Effector memory CD8-positive, alpha-beta T cell (primary cell): ENCODE data around the gene AGMO.

Experiments
- ATAC-seq: fragments of 150-1000 bp; cut with Tn5 transposase; replicated peaks from 2 replicates; pipeline ENCODE4 v1.10.0; 2021; ENCODE audit warnings: mild to moderate bottlenecking, moderate library complexity
- DNase-seq, 3 experiments: peaks; one replicate each; pipeline ENCODE4 v3.0.0; 2021
- H3K27ac Mint-ChIP-seq, 2 donors: one replicate each; pipeline ENCODE4 v1.8.0; 2022; ENCODE audit warnings: mild to moderate bottlenecking in 2 of 2, mixed read lengths in 2 of 2, moderate library complexity in 2 of 2
- H3K27me3 Mint-ChIP-seq, 2 donors: one replicate each; pipeline ENCODE4 v1.8.0; 2022; ENCODE audit warnings: mixed read lengths in 2 of 2
- H3K36me3 Mint-ChIP-seq: one replicate; pipeline ENCODE4 v1.8.0; 2022; ENCODE audit warnings: mild to moderate bottlenecking, moderate library complexity, mixed read lengths; ENCODE audit not compliant: insufficient read depth
- H3K4me1 Mint-ChIP-seq, 2 donors: one replicate each; pipeline ENCODE4 v1.8.0; 2022; ENCODE audit warnings: low read depth in 2 of 2, mixed read lengths in 2 of 2
- H3K4me3 Mint-ChIP-seq, 2 donors: one replicate each; pipeline ENCODE4 v1.8.0; 2022; ENCODE audit warnings: mild to moderate bottlenecking in 2 of 2, mixed read lengths in 2 of 2, moderate library complexity in 2 of 2
- H3K9me3 Mint-ChIP-seq, 2 donors: one replicate each; pipeline ENCODE4 v1.8.0; 2022; ENCODE audit warnings: mixed read lengths in 2 of 2
- total RNA-seq, 9 experiments: gene quantifications; one replicate each; lab custom pipeline; 2026; lab: John Stamatoyannopoulos, UW

AGMO gene
- 0 reads per million in 9 experiments for total RNA-seq

DNA sequence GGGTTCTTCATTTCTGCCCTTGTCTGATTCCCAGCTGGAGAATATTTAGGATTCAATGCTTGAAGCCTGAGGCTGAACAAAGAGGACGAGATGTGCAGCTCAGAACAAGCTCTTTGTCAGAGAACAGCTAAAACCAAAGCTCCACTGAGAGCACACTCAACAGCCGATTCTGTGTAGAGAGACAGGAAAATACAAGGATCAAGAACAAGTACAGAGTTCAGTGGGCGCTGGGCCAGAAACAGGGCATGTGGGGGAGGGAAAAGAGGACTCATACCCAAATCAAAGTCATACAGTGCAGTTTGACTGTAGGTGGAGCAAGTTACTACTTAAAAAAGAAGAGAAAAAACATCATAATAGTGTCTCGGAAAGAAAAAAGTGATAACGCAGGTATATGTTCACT, at the start of gene AGMO:
Gene AGMO, minus strand, starts transcription at position 181 of the 400 bp plus-strand sequence.
- DNase-seq (no peak), ATAC-seq (no peak)
- Mint-ChIP-seq H3K36me3 (no peaks in the 10 kb centered on the region), H3K4me1 (no peaks in the 10 kb centered on the region), H3K9me3 (peaks cover 0 to 7% of the 10 kb centered on the region in 2 donors), H3K27me3 (no peaks in the 10 kb centered on the region), H3K4me3 (no peak within 1 kb of the TSS), H3K27ac (no peak within 1 kb of the TSS)

- no peak for DNase-seq
- Mint-ChIP-seq H3K4me3 (no peak overlapping the region), H3K4me1 (no peaks in the 10 kb centered on the region), H3K27ac (no peak overlapping the region), H3K9me3 (peaks cover 0 to 3% of the 10 kb centered on the region in 2 donors), H3K27me3 (no peaks in the 10 kb centered on the region), H3K36me3 (no peaks in the 10 kb centered on the region)
- ATAC-seq: no peak
Observed at GRCh38 chr7:15610503-15610902, 48.7 kb upstream of the AGMO start.

DNA sequence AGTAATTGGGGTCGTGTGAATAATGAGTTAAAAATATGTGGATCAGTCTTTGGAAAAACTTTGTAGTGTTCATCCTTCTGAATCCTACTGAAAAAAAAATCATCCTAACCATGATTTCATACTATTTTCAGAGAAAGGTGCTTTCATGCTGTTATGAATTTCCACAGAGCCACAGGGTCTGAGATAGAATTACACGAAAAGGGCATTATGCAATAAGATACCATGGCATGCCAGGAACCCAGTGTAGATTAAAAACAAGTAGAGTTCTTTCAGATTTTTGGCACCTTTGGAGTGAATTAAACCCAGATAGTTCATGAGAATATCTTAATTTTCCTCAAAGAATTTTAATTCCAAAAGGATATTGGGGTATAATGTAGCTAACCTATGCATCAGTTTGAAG, 47.5 kb upstream of the AGMO start:
- DNase-seq (no peak), ATAC-seq (no peak)
- Mint-ChIP-seq H3K27me3 (no peaks in the 10 kb centered on the region), H3K4me1 (no peaks in the 10 kb centered on the region), H3K9me3 (peaks cover 0 to 3% of the 10 kb centered on the region in 2 donors), H3K36me3 (no peaks in the 10 kb centered on the region), H3K4me3 (no peak overlapping the region), H3K27ac (no peak overlapping the region)

DNA sequence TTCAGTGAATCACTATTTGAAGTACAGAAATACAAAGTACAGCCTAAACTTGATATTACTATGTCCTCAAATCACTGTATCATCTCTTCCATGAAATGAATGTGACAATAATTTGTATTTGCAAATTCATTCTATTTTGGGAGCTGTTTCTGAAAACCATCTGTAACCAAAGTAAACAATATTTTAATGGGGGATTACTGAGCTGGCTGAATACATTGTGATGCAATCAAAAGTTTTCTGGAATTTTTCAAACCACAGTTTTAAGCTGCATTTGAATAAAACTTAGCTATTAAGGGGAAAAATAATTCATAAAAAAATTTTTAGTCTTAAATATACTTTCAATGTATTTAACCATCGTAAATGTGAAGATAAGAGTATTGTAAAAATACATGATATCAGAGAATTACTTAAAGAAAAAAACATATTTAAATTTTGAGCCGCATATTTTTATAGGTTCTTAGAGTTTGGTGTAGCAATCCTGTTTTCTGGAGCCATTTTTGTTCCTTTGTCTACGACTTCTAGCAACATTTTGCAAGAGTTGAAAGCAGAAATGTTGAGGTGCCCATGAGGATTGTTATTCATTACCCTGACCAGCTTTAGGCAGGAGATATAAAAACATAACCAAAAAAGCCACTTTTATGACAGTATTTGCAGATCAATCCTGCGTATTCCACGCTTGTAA, 45.9 kb upstream of the AGMO start:
- no peaks in the 10 kb centered on the region for H3K4me1 Mint-ChIP-seq
- no peak for DNase-seq

DNA sequence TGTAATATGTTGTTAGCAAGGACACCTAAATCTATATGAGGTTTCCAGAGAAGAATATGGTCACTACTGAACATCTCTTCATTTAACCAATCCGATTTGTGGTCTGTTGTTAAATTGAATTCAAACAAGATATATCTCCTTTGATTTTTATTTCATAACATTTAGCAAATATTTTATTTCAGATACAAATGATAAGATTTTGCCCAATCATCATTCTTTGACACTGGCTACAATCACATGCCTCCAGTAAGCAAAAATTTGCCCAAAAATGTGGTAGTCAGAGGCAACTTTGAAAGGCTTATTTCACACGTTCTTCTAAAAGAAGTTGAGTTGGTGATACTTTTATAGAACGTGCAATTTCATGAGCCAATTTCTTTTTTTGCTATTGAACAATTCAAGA, 44.7 kb upstream of the AGMO start:
- Mint-ChIP-seq H3K36me3 (no peaks in the 10 kb centered on the region), H3K4me3 (no peak overlapping the region), H3K27me3 (no peaks in the 10 kb centered on the region), H3K27ac (no peak overlapping the region), H3K4me1 (no peaks in the 10 kb centered on the region), H3K9me3 (peaks cover 8 to 9% of the 10 kb centered on the region in 2 donors)
- no peak for DNase-seq
- no peak for ATAC-seq

More for the DNA sequence above, 45.9 kb upstream of the AGMO start:
- no peaks in the 10 kb centered on the region for H3K36me3 Mint-ChIP-seq
- no peak overlapping the region for H3K27ac Mint-ChIP-seq
- H3K27me3 Mint-ChIP-seq: no peaks in the 10 kb centered on the region
- peaks cover 8 to 9% of the 10 kb centered on the region in 2 donors for H3K9me3 Mint-ChIP-seq
- ATAC-seq: no peak
- no peak overlapping the region for H3K4me3 Mint-ChIP-seq

- H3K9me3 Mint-ChIP-seq: peaks cover 7 to 8% of the 10 kb centered on the region in 2 donors
- ATAC-seq (no peak), DNase-seq (no peak)
- no peaks in the 10 kb centered on the region for H3K36me3 Mint-ChIP-seq
- H3K27me3 Mint-ChIP-seq: no peaks in the 10 kb centered on the region
- no peak overlapping the region for H3K4me3 Mint-ChIP-seq
- H3K4me1 Mint-ChIP-seq: no peaks in the 10 kb centered on the region
- no peak overlapping the region for H3K27ac Mint-ChIP-seq
Observed at GRCh38 chr7:15604166-15604565, 42.4 kb upstream of the AGMO start.

DNA sequence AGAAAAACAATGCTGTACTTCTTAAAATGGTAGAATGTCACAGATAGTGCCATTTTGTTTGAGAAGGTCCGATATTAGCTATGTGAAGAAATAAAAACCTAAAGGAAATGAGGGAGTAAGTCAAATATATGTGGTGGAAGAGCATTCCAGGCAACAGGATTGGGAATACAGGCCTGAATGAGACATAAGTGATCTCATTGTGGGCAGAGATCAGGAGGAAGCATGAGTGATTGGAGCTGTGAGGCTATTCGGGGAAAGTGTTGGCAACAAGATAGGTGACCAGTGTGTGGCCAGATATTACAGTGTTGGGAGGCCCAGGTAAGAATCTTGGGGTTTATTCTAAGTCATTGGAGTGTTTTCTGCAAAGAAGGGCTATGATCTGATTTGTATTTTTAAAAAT, 41.3 kb upstream of the AGMO start:
- Mint-ChIP-seq H3K4me1 (no peaks in the 10 kb centered on the region), H3K36me3 (no peaks in the 10 kb centered on the region), H3K4me3 (no peak overlapping the region), H3K27ac (no peak overlapping the region), H3K27me3 (no peaks in the 10 kb centered on the region), H3K9me3 (peaks cover 7 to 8% of the 10 kb centered on the region in 2 donors)
- ATAC-seq (no peak), DNase-seq (no peak)

DNA sequence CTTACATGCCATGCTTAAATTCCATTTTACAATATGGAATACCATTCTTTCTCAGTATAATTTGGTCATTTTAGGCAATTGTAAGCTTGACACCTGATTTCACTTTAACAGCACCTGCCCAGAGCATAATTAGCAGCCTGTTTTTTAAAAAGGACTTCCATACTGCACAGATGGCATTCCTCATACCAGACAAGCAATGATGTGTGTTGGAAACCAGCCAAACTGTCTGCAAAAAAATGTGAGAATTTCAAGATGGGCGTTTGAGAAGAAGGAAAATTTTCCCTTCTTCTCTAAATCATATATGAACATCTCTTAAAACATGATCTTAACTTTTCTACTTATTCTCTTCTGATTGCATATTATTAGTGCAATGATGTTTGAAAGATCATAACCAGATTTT, 40.4 kb upstream of the AGMO start:
- no peaks in the 10 kb centered on the region for H3K27me3 Mint-ChIP-seq
- no peaks in the 10 kb centered on the region for H3K4me1 Mint-ChIP-seq
- H3K36me3 Mint-ChIP-seq: no peaks in the 10 kb centered on the region
- ATAC-seq: no peak
- no peak overlapping the region for H3K4me3 Mint-ChIP-seq
- DNase-seq: no peak
- no peak overlapping the region for H3K27ac Mint-ChIP-seq
- peaks cover 6 to 8% of the 10 kb centered on the region in 2 donors for H3K9me3 Mint-ChIP-seq

DNA sequence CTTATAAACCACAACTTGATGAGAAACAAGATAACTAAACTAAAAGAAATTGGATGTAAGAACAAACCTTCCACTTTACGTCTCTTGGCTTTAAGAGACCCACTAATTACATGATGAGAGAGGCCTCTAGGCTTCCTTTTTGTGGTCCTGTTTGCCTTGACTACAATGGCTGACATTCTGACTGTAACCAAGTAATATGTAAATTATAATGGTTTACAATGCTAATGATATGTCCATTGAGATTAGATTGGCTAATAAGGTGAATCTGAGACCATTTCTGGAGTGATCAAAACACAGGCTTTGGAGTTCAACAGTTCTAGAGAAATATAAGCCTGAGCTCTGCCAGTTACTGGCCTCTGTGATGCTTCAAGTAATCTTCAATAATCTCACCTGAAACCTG, 39.4 kb upstream of the AGMO start:
- H3K9me3 Mint-ChIP-seq: peaks cover 6 to 8% of the 10 kb centered on the region in 2 donors
- ATAC-seq: no peak
- H3K27ac Mint-ChIP-seq: no peak overlapping the region
- no peak overlapping the region for H3K4me3 Mint-ChIP-seq
- no peaks in the 10 kb centered on the region for H3K4me1 Mint-ChIP-seq
- DNase-seq: no peak
- no peaks in the 10 kb centered on the region for H3K27me3 Mint-ChIP-seq
- no peaks in the 10 kb centered on the region for H3K36me3 Mint-ChIP-seq

DNA sequence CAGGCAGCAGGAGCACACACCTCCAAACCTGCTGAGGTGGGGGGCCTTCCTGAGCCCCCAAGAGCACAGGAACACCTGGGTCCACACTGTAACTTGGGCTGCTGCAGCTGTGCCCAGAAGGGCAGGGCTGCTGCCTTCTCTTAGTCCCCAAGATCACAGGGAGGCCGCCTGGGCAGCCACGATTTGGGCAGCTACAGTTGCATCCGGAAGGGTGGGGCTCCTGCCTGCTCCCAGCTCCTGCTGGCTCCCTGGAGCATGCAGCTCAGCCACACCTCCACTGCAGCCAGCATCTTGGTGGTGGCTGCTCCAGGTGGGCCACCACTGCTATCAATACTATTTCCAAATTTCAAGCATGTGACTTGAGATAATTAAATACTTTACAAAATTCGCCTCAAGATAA, 38.5 kb upstream of the AGMO start:
- Mint-ChIP-seq H3K36me3 (no peaks in the 10 kb centered on the region), H3K4me1 (no peaks in the 10 kb centered on the region), H3K27ac (no peak overlapping the region)

GRCh38 chr7:15594461-15594860, 32.6 kb upstream of the AGMO start:
- Mint-ChIP-seq H3K27ac (no peak overlapping the region), H3K9me3 (peaks cover 2 to 7% of the 10 kb centered on the region in 2 donors), H3K4me1 (no peaks in the 10 kb centered on the region), H3K4me3 (no peak overlapping the region), H3K27me3 (no peaks in the 10 kb centered on the region), H3K36me3 (no peaks in the 10 kb centered on the region)
- ATAC-seq (no peak), DNase-seq (no peak)

More for the DNA sequence above, 38.5 kb upstream of the AGMO start:
- peaks cover 6 to 8% of the 10 kb centered on the region in 2 donors for H3K9me3 Mint-ChIP-seq
- no peak overlapping the region for H3K4me3 Mint-ChIP-seq
- DNase-seq (no peak), ATAC-seq (no peak)
- H3K27me3 Mint-ChIP-seq: no peaks in the 10 kb centered on the region

- DNase-seq (no peak), ATAC-seq (no peak)
- Mint-ChIP-seq H3K27ac (no peak overlapping the region), H3K4me1 (no peaks in the 10 kb centered on the region), H3K36me3 (no peaks in the 10 kb centered on the region), H3K9me3 (peaks cover 3 to 10% of the 10 kb centered on the region in 2 donors), H3K27me3 (no peaks in the 10 kb centered on the region), H3K4me3 (no peak overlapping the region)
Observed at GRCh38 chr7:15593382-15593781, 31.6 kb upstream of the AGMO start.

- no peaks in the 10 kb centered on the region for H3K4me1 Mint-ChIP-seq
- H3K27ac Mint-ChIP-seq: no peak overlapping the region
- H3K9me3 Mint-ChIP-seq: peaks cover 10 to 18% of the 10 kb centered on the region in 2 donors
- H3K27me3 Mint-ChIP-seq: no peaks in the 10 kb centered on the region
- H3K36me3 Mint-ChIP-seq: no peaks in the 10 kb centered on the region
- DNase-seq (no peak), ATAC-seq (no peak)
- no peak overlapping the region for H3K4me3 Mint-ChIP-seq
Observed at GRCh38 chr7:15586266-15586665, 24.5 kb upstream of the AGMO start.

DNA sequence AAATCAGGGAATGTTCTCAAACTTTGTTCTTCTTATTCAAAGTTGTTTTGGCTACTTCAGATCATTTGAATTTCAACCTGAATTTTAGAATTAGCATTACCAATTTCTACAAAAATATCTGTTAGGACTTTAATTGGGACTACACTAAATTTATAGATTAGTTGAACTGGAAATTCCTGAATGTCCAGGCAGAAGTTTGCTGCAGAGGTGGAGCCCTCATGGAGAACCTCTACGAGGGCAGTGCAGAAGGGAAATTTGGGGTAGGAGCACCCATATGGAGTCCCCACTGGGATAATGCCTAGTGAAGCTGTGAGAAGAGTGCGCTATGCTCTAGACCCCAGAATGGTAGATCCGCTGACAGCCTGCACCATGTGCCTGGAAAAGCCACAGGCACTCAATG, 22.8 kb upstream of the AGMO start:
- Mint-ChIP-seq H3K9me3 (peaks cover 10 to 18% of the 10 kb centered on the region in 2 donors), H3K4me3 (no peak overlapping the region), H3K27me3 (no peaks in the 10 kb centered on the region), H3K36me3 (no peaks in the 10 kb centered on the region), H3K27ac (no peak overlapping the region), H3K4me1 (no peaks in the 10 kb centered on the region)
- ATAC-seq (no peak), DNase-seq (no peak)
